ENCODE results near the gene ATP2B1.

Gene ATP2B1

GRCh38 chr12:89690925-89691324 lies 17.7 kb downstream of the ATP2B1 start:
- no peak for DNase-seq

- DNase-seq, result no peak
These were observed 19.3 kb downstream of the ATP2B1 start for GRCh38 chr12:89689306-89689705.

- no peak for DNase-seq
These were observed 22.3 kb downstream of the ATP2B1 start for GRCh38 chr12:89686311-89686710.

GRCh38 chr12:89685363-89685972 lies 23.2 kb downstream of the ATP2B1 start:
- no peak for DNase-seq

- no peak for DNase-seq
These were observed 24.5 kb downstream of the ATP2B1 start for GRCh38 chr12:89684136-89684535.

GRCh38 chr12:89682284-89682683 lies 26.4 kb downstream of the ATP2B1 start:
- no peak for DNase-seq

GRCh38 chr12:89680409-89680808 lies 28.2 kb downstream of the ATP2B1 start:
- DNase-seq, result no peak

- no peak for DNase-seq
These were observed 29.0 kb downstream of the ATP2B1 start for GRCh38 chr12:89679631-89680030.

- no peak for DNase-seq
These were observed 30.4 kb downstream of the ATP2B1 start for GRCh38 chr12:89678225-89678624.

- DNase-seq, result no peak
These were observed 31.7 kb downstream of the ATP2B1 start for GRCh38 chr12:89676930-89677329.

- DNase-seq, result no peak
These were observed 34.2 kb downstream of the ATP2B1 start for GRCh38 chr12:89674326-89674942.

- no peak for DNase-seq
These were observed 35.0 kb downstream of the ATP2B1 start for GRCh38 chr12:89673603-89674002.

- DNase-seq, result no peak
These were observed 36.1 kb downstream of the ATP2B1 start for GRCh38 chr12:89672589-89672979.

GRCh38 chr12:89671469-89671868 lies 37.2 kb downstream of the ATP2B1 start:
- DNase-seq, result no peak

GRCh38 chr12:89669197-89669596 lies 39.4 kb downstream of the ATP2B1 start:
- no peak for DNase-seq

GRCh38 chr12:89665556-89665955 lies 43.1 kb downstream of the ATP2B1 start:
- peak in 1 of 5 experiments; percentile 17 for DNase-seq

- no peak for DNase-seq
These were observed 44.2 kb downstream of the ATP2B1 start for GRCh38 chr12:89664441-89664840.

- DNase-seq, result peak in 1 of 5 experiments; percentile 61
These were observed 44.9 kb downstream of the ATP2B1 start for GRCh38 chr12:89663577-89664357.

GRCh38 chr12:89662623-89663022 lies 46.0 kb downstream of the ATP2B1 start:
- DNase-seq, result no peak

GRCh38 chr12:89661706-89662330 lies 46.8 kb downstream of the ATP2B1 start:
- peak in 2 of 5 experiments; percentile 2 to 85 for DNase-seq

- no peak for DNase-seq
These were observed 50.9 kb downstream of the ATP2B1 start for GRCh38 chr12:89657739-89658138.

- DNase-seq, result no peak
These were observed 51.6 kb downstream of the ATP2B1 start for GRCh38 chr12:89657066-89657465.

GRCh38 chr12:89655841-89656240 lies 52.8 kb downstream of the ATP2B1 start:
- no peak for DNase-seq

- DNase-seq, result no peak
These were observed 57.4 kb downstream of the ATP2B1 start for GRCh38 chr12:89651192-89651591.

Data from T-helper 2 cell (primary cell).